ENCODE results near the gene SPOCK1. TPM values are rescaled to one million over a fixed set of nuclear protein-coding genes. Genes with fewer than 3 reads are reported as not detected.

The SPOCK1 gene
- total and polyA plus RNA-seq, 9 of the 15 experiments (the other 6 are each of a cell fraction or from before 2014, with no cell fraction given) = 0.01 to 0.35 (median 0.04) TPM; not detected in 6

GRCh38 chr5:137291031-137291430, 208.1 kb downstream of the SPOCK1 start (continued):
- TF ChIP-seq, protein P1, sequence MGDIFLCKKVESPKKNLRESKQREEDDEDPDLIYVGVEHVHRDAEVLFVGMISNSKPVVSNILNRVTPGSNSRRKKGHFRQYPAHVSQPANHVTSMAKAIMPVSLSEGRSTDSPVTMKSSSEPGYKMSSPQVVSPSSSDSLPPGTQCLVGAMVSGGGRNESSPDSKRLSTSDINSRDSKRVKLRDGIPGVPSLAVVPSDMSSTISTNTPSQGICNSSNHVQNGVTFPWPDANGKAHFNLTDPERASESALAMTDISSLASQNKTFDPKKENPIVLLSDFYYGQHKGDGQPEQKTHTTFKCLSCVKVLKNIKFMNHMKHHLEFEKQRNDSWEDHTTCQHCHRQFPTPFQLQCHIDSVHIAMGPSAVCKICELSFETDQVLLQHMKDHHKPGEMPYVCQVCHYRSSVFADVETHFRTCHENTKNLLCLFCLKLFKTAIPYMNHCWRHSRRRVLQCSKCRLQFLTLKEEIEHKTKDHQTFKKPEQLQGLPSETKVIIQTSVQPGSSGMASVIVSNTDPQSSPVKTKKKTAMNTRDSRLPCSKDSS (IDR thresholded peaks at IDR 0.05; ENCODE audit: low read depth, partially characterized antibody) = no peak
- no peak for TF ChIP-seq DEAF1 (CRISPR knock-in tag; IDR thresholded peaks at IDR 0.05)
- no peak for TF ChIP-seq SMAD4 (CRISPR knock-in tag; conservative IDR thresholded peaks at IDR 0.05)
- no peak for TF ChIP-seq SMAD3 (CRISPR knock-in tag; conservative IDR thresholded peaks at IDR 0.05)
- no peak for TF ChIP-seq ZNF589 (CRISPR knock-in tag; IDR thresholded peaks at IDR 0.05; ENCODE audit: low read depth)

DNA sequence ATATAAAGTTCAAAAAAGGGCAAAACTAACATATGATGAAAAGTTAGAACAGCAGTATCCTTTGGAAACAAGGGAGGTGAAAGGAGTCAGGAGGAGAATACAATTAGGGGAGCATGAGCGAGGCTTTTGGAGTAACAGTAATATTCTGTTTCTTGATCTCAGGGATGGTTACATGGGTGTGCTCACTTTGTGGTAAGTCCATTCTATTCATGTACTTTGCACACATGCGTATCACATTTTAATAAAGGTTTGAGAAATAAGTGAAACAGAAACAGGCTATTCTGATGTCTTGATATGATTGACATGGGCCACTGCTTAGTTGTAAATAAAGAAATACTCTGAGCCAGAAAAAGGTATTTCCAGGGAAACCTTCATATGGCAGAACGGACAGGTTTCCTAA, 208.8 kb downstream of the SPOCK1 start:
- Histone ChIP-seq H2AFZ (ENCODE audit: low read depth, low read length) (no peak overlapping the region), H3K4me3 (no peak overlapping the region), H3K79me2 (ENCODE audit: control insufficient read depth, insufficient read depth, low read length) (no peaks in the 10 kb centered on the region), H3K9me3 (replicated peaks; ENCODE audit: control insufficient read depth, insufficient read depth, low read depth, low read length) (no peaks in the 10 kb centered on the region), H3K4me1 (replicated peaks in 1 of 2; ENCODE audit: control insufficient read depth in 2 of 2, insufficient read depth in 2 of 2, low read length in 2 of 2) (no peaks in the 10 kb centered on the region), H3K36me3 (ENCODE audit: control insufficient read depth, insufficient read depth, low read length) (no peaks in the 10 kb centered on the region), H3K9ac (ENCODE audit: insufficient read depth in 1 of 2, low read depth in 2 of 2, low read length in 2 of 2) (no peak overlapping the region), H3K9me1 (ENCODE audit: control insufficient read depth, insufficient read depth, low read length) (no peaks in the 10 kb centered on the region), H4K20me1 (replicated peaks; ENCODE audit: control insufficient read depth, insufficient read depth, low read length) (no peaks in the 10 kb centered on the region; the same call in 1 of the 2 replicates), H3K27me3 (ENCODE audit: control insufficient read depth in 2 of 2, insufficient read depth in 2 of 2, low read length in 2 of 2) (no peaks in the 10 kb centered on the region; a peak in 2 of 5 replicates), H3K27ac (ENCODE audit: extremely low read depth, low read depth, low read length) (no peak overlapping the region), H3K4me2 (ENCODE audit: insufficient read depth, low read length) (no peak overlapping the region)
- in situ Hi-C loops (cut with MboI) (no loop called here), intact Hi-C loops (cut with micrococcal nuclease) (no loop called here)
- no TSS peak for BruUV-seq (replicated peaks)
- FAIRE-seq (no peak), DNase-seq (ENCODE audit: extremely low read depth in 1 of 4, low spot score in 3 of 4) (no peak), ATAC-seq (no peak)
- CTCF ChIA-PET (ENCODE audit: low intra/inter-chr PET ratio) = no interaction called here
- POLR2A ChIA-PET = no interaction called here
- 0% methylated on average over 3 of the region's 3 CpGs for WGBS (ENCODE audit: insufficient coverage, low coverage, missing lambda C conversion rate)
- TF ChIP-seq PHF8 (IDR thresholded peaks at IDR 0.05; ENCODE audit: borderline replicate concordance, low read length) = no peak
- no peak for TF ChIP-seq RBM17 (IDR thresholded peaks at IDR 0.05; ENCODE audit: borderline replicate concordance, low read depth, low read length)
- TF ChIP-seq FOXM1 (IDR thresholded peaks at IDR 0.05; ENCODE audit: low read depth) = no peak
- TF ChIP-seq FOXM1 (CRISPR knock-in tag; IDR thresholded peaks at IDR 0.05; ENCODE audit: low read depth) = no peak
- no peak for TF ChIP-seq SMAD2 (IDR thresholded peaks at IDR 0.05; ENCODE audit: low read depth, low read length)
- TF ChIP-seq TBL1XR1 (IDR thresholded peaks at IDR 0.05; ENCODE audit: low read length in 2 of 2) = no peak
- TF ChIP-seq GABPB1 (CRISPR knock-in tag; IDR thresholded peaks at IDR 0.05) = no peak
- no peak for TF ChIP-seq PHTF2 (CRISPR knock-in tag; IDR thresholded peaks at IDR 0.05)
- no peak for TF ChIP-seq ZNF184 (CRISPR knock-in tag; IDR thresholded peaks at IDR 0.05)
- no peak for TF ChIP-seq GTF3C2 (IDR thresholded peaks at IDR 0.05; ENCODE audit: borderline replicate concordance, extremely low read depth, insufficient read length)
- no peak for TF ChIP-seq GATA2 (CRISPR knock-in tag; IDR thresholded peaks at IDR 0.05)
- TF ChIP-seq FOXA1 (IDR thresholded peaks at IDR 0.05; ENCODE audit: borderline replicate concordance) = no peak
